HepG2 (cell line): ENCODE results near the gene CCDC148. TPM values are rescaled to one million over a fixed set of nuclear protein-coding genes. Genes with fewer than 3 reads are reported as not detected.

ENCODE experiments used
- CBX5 ChIP-seq: sonication (generic); formaldehyde crosslinking; IDR thresholded peaks from 2 replicates; pipeline ENCODE4 v1.4.0; 2020; ENCODE audit warnings: missing genetic modification reagents, borderline replicate concordance
- CCAR2 ChIP-seq: fragments of 200-400 bp; formaldehyde crosslinking; optimal IDR thresholded peaks from 2 replicates; pipeline ENCODE3; 2018; ENCODE audit warnings: low read depth, mild to moderate bottlenecking, low read length, moderate library complexity
- EHMT2 ChIP-seq: fragments of 200-600 bp; sonication (generic); IDR thresholded peaks from 2 replicates; pipeline ENCODE4 v1.7.0; 2017; ENCODE audit warnings: antibody characterized with exemption, low read depth, low read length, borderline replicate concordance
- JDP2 ChIP-seq: sonication (generic); formaldehyde crosslinking; IDR thresholded peaks from 2 replicates; pipeline ENCODE4 v1.8.1; 2022; ENCODE audit warnings: missing genetic modification reagents, borderline replicate concordance
- KAT8 ChIP-seq: IDR thresholded peaks from 2 replicates; pipeline ENCODE4 v1.6.1; 2016; ENCODE audit warnings: missing genetic modification reagents, missing compliant biosample characterization
- NR2F6 ChIP-seq, 2 experiments: IDR thresholded peaks; 2 replicates each; pipeline ENCODE4 v1.6.1; 2016; ENCODE audit warnings: antibody characterized with exemption in 1 of 2, mild to moderate bottlenecking in 1 of 2
- SIN3B ChIP-seq: fragments of 150-350 bp; IDR thresholded peaks from 2 replicates; pipeline ENCODE4 v1.6.1; 2014; ENCODE audit warnings: low read length
- TCF7L2 ChIP-seq: IDR thresholded peaks from 2 replicates; pipeline ENCODE4 v1.6.1; 2011; ENCODE audit warnings: mild to moderate bottlenecking, low read depth, low read length, moderate library complexity
- ZNF317 ChIP-seq: sonication (generic); formaldehyde crosslinking; IDR thresholded peaks from 2 replicates; pipeline ENCODE4 v1.5.0; 2020; ENCODE audit warnings: mild to moderate bottlenecking, missing genetic modification reagents
- ZNF674 ChIP-seq: sonication (generic); formaldehyde crosslinking; IDR thresholded peaks from 2 replicates; pipeline ENCODE4 v1.5.0; 2020; ENCODE audit warnings: low read depth, mild to moderate bottlenecking, missing genetic modification reagents
- ZNF891 ChIP-seq: sonication (generic); formaldehyde crosslinking; IDR thresholded peaks from 2 replicates; pipeline ENCODE4 v1.5.0; 2020; ENCODE audit warnings: mild to moderate bottlenecking, missing genetic modification reagents
- ZZZ3 ChIP-seq: sonication (generic); formaldehyde crosslinking; IDR thresholded peaks from 2 replicates; pipeline ENCODE4 v1.4.0; 2020; ENCODE audit warnings: missing genetic modification reagents, mild to moderate bottlenecking, borderline replicate concordance
- polyA plus RNA-seq, 8 experiments: library from polyadenylated mRNA; depleted of rRNA in 3 of 8; stranded (reverse) in 7 of 8; unstranded in 1 of 8; fragments of >200 nt; fragmentation: Illumina TruSeq in 4 of 8; extraction: Trizol in 4 of 8; gene quantifications; 2 replicates each; pipeline versions ENCODE4 v1.2.1 to v1.2.3, GENCODE V29; 2011 to 2016; ENCODE audit warnings: low read depth in 4 of 8, missing spikeins in 1 of 8, mixed read lengths in 1 of 8; ENCODE audit not compliant: insufficient read depth in 1 of 8
- total RNA-seq, 5 experiments: library from RNA; depleted of rRNA; stranded (reverse); fragments of >200 nt; fragmentation: Illumina TruSeq; extraction: Trizol; gene quantifications; 2 replicates each; pipeline ENCODE4 v1.2.3, GENCODE V29; 2016; ENCODE audit warnings: low read depth in 1 of 5
- TF ChIP-seq, protein P1 (sequence below): sonication (generic); formaldehyde crosslinking; IDR thresholded peaks from 2 replicates; pipeline ENCODE4 v1.4.0; 2020; ENCODE audit warnings: missing genetic modification reagents
- TF ChIP-seq, protein P2 (sequence below): sonication (generic); formaldehyde crosslinking; conservative IDR thresholded peaks from 2 replicates; pipeline ENCODE4 v1.4.0; 2020; ENCODE audit warnings: missing genetic modification reagents
- TF ChIP-seq, protein P3 (sequence below): IDR thresholded peaks from 2 replicates; pipeline ENCODE4 v1.6.1; 2016; ENCODE audit warnings: missing compliant biosample characterization, missing genetic modification reagents, borderline replicate concordance
- TF ChIP-seq, protein P4 (sequence below): sonication (generic); formaldehyde crosslinking; IDR thresholded peaks from 2 replicates; pipeline ENCODE4 v1.4.0; 2020; ENCODE audit warnings: missing genetic modification reagents
- TF ChIP-seq, protein P5 (sequence below): sonication (generic); formaldehyde crosslinking; IDR thresholded peaks from 2 replicates; pipeline ENCODE4 v1.8.0; 2022; ENCODE audit warnings: mild to moderate bottlenecking, missing genetic modification reagents, moderate library complexity
- TF ChIP-seq, protein P6 (sequence below): fragments of 450-650 bp; IDR thresholded peaks from 2 replicates; pipeline ENCODE4 v1.6.1; 2017; ENCODE audit warnings: mild to moderate bottlenecking

Gene CCDC148
- total and polyA plus RNA-seq, 2 of the 13 experiments (the other 11 are each of a cell fraction or from before 2014, with no cell fraction given), result 0.30 to 0.49 TPM

DNA sequence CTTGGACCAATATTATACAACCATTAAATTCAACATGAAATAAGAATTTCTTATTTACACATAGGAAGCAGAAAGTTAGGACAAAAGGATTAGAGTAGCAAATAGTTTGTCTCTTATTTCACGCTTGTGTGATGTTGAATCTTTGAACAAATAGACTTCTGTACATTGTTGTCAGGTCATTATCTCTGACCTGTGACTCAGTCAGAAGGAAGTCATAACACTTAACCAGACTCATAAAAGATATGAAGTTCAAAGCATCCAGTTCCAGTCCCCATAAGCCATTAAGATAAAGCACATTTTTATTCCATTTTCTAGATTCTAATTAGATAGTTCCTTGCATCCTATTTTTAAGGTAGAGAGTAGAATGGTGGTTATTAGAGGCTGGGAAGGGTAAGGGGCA lies 224.1 kb downstream of the CCDC148 start (continued):
- TF ChIP-seq, protein P1, sequence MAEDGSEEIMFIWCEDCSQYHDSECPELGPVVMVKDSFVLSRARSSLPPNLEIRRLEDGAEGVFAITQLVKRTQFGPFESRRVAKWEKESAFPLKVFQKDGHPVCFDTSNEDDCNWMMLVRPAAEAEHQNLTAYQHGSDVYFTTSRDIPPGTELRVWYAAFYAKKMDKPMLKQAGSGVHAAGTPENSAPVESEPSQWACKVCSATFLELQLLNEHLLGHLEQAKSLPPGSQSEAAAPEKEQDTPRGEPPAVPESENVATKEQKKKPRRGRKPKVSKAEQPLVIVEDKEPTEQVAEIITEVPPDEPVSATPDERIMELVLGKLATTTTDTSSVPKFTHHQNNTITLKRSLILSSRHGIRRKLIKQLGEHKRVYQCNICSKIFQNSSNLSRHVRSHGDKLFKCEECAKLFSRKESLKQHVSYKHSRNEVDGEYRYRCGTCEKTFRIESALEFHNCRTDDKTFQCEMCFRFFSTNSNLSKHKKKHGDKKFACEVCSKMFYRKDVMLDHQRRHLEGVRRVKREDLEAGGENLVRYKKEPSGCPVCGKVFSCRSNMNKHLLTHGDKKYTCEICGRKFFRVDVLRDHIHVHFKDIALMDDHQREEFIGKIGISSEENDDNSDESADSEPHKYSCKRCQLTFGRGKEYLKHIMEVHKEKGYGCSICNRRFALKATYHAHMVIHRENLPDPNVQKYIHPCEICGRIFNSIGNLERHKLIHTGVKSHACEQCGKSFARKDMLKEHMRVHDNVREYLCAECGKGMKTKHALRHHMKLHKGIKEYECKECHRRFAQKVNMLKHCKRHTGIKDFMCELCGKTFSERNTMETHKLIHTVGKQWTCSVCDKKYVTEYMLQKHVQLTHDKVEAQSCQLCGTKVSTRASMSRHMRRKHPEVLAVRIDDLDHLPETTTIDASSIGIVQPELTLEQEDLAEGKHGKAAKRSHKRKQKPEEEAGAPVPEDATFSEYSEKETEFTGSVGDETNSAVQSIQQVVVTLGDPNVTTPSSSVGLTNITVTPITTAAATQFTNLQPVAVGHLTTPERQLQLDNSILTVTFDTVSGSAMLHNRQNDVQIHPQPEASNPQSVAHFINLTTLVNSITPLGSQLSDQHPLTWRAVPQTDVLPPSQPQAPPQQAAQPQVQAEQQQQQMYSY (CRISPR knock-in tag), result no peak
- TF ChIP-seq, protein P2, sequence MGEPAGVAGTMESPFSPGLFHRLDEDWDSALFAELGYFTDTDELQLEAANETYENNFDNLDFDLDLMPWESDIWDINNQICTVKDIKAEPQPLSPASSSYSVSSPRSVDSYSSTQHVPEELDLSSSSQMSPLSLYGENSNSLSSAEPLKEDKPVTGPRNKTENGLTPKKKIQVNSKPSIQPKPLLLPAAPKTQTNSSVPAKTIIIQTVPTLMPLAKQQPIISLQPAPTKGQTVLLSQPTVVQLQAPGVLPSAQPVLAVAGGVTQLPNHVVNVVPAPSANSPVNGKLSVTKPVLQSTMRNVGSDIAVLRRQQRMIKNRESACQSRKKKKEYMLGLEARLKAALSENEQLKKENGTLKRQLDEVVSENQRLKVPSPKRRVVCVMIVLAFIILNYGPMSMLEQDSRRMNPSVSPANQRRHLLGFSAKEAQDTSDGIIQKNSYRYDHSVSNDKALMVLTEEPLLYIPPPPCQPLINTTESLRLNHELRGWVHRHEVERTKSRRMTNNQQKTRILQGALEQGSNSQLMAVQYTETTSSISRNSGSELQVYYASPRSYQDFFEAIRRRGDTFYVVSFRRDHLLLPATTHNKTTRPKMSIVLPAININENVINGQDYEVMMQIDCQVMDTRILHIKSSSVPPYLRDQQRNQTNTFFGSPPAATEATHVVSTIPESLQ (CRISPR knock-in tag), result no peak
- TF ChIP-seq NR2F6 (IDR thresholded peaks at IDR 0.05), result peak; percentile 95
- TF ChIP-seq NR2F6 (CRISPR knock-in tag; IDR thresholded peaks at IDR 0.05), result peak; percentile 93
- TF ChIP-seq SIN3B, result no peak
- TF ChIP-seq, protein P3, sequence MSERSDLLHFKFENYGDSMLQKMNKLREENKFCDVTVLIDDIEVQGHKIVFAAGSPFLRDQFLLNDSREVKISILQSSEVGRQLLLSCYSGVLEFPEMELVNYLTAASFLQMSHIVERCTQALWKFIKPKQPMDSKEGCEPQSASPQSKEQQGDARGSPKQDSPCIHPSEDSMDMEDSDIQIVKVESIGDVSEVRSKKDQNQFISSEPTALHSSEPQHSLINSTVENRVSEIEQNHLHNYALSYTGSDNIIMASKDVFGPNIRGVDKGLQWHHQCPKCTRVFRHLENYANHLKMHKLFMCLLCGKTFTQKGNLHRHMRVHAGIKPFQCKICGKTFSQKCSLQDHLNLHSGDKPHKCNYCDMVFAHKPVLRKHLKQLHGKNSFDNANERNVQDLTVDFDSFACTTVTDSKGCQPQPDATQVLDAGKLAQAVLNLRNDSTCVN (CRISPR knock-in tag), result no peak
- TF ChIP-seq JDP2 (CRISPR knock-in tag), result no peak
- no peak for TF ChIP-seq ZZZ3
- TF ChIP-seq, protein P4, sequence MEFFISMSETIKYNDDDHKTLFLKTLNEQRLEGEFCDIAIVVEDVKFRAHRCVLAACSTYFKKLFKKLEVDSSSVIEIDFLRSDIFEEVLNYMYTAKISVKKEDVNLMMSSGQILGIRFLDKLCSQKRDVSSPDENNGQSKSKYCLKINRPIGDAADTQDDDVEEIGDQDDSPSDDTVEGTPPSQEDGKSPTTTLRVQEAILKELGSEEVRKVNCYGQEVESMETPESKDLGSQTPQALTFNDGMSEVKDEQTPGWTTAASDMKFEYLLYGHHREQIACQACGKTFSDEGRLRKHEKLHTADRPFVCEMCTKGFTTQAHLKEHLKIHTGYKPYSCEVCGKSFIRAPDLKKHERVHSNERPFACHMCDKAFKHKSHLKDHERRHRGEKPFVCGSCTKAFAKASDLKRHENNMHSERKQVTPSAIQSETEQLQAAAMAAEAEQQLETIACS (CRISPR knock-in tag), result no peak
- TF ChIP-seq, protein P5, sequence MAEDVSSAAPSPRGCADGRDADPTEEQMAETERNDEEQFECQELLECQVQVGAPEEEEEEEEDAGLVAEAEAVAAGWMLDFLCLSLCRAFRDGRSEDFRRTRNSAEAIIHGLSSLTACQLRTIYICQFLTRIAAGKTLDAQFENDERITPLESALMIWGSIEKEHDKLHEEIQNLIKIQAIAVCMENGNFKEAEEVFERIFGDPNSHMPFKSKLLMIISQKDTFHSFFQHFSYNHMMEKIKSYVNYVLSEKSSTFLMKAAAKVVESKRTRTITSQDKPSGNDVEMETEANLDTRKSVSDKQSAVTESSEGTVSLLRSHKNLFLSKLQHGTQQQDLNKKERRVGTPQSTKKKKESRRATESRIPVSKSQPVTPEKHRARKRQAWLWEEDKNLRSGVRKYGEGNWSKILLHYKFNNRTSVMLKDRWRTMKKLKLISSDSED, result no peak
- no peak for TF ChIP-seq ZNF891
- TF ChIP-seq TCF7L2, result no peak
- no peak for TF ChIP-seq ZNF317 (CRISPR knock-in tag)
- TF ChIP-seq CCAR2, result no peak
- no peak for TF ChIP-seq CBX5 (CRISPR knock-in tag)
- no peak for TF ChIP-seq EHMT2
- TF ChIP-seq, protein P6, sequence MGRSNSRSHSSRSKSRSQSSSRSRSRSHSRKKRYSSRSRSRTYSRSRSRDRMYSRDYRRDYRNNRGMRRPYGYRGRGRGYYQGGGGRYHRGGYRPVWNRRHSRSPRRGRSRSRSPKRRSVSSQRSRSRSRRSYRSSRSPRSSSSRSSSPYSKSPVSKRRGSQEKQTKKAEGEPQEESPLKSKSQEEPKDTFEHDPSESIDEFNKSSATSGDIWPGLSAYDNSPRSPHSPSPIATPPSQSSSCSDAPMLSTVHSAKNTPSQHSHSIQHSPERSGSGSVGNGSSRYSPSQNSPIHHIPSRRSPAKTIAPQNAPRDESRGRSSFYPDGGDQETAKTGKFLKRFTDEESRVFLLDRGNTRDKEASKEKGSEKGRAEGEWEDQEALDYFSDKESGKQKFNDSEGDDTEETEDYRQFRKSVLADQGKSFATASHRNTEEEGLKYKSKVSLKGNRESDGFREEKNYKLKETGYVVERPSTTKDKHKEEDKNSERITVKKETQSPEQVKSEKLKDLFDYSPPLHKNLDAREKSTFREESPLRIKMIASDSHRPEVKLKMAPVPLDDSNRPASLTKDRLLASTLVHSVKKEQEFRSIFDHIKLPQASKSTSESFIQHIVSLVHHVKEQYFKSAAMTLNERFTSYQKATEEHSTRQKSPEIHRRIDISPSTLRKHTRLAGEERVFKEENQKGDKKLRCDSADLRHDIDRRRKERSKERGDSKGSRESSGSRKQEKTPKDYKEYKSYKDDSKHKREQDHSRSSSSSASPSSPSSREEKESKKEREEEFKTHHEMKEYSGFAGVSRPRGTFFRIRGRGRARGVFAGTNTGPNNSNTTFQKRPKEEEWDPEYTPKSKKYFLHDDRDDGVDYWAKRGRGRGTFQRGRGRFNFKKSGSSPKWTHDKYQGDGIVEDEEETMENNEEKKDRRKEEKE, result no peak
- no peak for TF ChIP-seq ZNF674 (CRISPR knock-in tag)
- TF ChIP-seq KAT8 (CRISPR knock-in tag), result no peak
